Ascending aorta (tissue), 2 donors: Measurements from ENCODE around the gene HIVEP1. TPM values are rescaled to one million over a fixed set of nuclear protein-coding genes. Genes with fewer than 3 reads are reported as not detected.

ENCODE experiments used
- DNase-seq, 2 donors: peaks; one replicate each; pipeline ENCODE4 v3.0.0-alpha.2; 2019; ENCODE audit warnings: low spot score in 2 of 2
- H3K27ac ChIP-seq, 2 donors: fragments of 200-600 bp; sonication (generic); one replicate each; pipeline ENCODE4 v1.5.1; 2016 to 2017; ENCODE audit warnings: mild to moderate bottlenecking in 1 of 2
- H3K27me3 ChIP-seq: fragments of 200-600 bp; sonication (generic); one replicate; pipeline ENCODE4 v1.5.1; 2017
- H3K36me3 ChIP-seq, 2 donors: fragments of 200-600 bp; sonication (generic); one replicate each; pipeline ENCODE4 v1.5.1; 2016
- H3K4me1 ChIP-seq, 2 donors: fragments of 200-600 bp; sonication (generic); one replicate each; pipeline ENCODE4 v1.5.1; 2016 to 2017; ENCODE audit warnings: mild to moderate bottlenecking in 1 of 2
- H3K4me3 ChIP-seq, 2 donors: fragments of 200-600 bp; sonication (generic); one replicate each; pipeline ENCODE4 v1.5.1; 2016 to 2017; ENCODE audit warnings: mild to moderate bottlenecking in 1 of 2
- H3K9me3 ChIP-seq, 2 donors: fragments of 200-600 bp; sonication (generic); one replicate each; pipeline ENCODE4 v1.5.1; 2016
- CTCF ChIP-seq, 3 experiments: fragments of 200-600 bp in 2 of 3; fragments of 450-650 bp in 1 of 3; sonication (generic) in 2 of 3; IDR thresholded peaks; one replicate each; pipeline ENCODE4 v1.5.1; 2016 to 2019; ENCODE audit warnings: antibody characterized with exemption in 3 of 3, mild to moderate bottlenecking in 1 of 3, moderate library complexity in 1 of 3
- intact Hi-C: fragments of 100-400 bp; cut with DNase I; formaldehyde crosslinking; loops from one replicate; pipeline ENCODE4 v1.15.1; 2023
- total RNA-seq: library from RNA; depleted of rRNA; stranded (reverse); fragments of >200 nt; gene quantifications from one replicate; pipeline ENCODE4 v1.1.0, GENCODE V29; 2016

Gene HIVEP1
- total RNA-seq, 1 donor from 2014 or later, result 31.7 TPM

GRCh38 chr6:12196326-12196936, 184.3 kb downstream of the HIVEP1 start:
- TF ChIP-seq CTCF (IDR thresholded peaks at IDR 0.05), result no peak
- no peaks in the 10 kb centered on the region for H3K36me3 ChIP-seq
- no peak overlapping the region for H3K27ac ChIP-seq
- DNase-seq, result no peak
- no peaks in the 10 kb centered on the region for H3K9me3 ChIP-seq
- H3K4me3 ChIP-seq, result no peak overlapping the region
- intact Hi-C loops, result no loop called here
- no peaks in the 10 kb centered on the region for H3K4me1 ChIP-seq
- H3K27me3 ChIP-seq, result no peaks in the 10 kb centered on the region

- no peaks in the 10 kb centered on the region for H3K9me3 ChIP-seq
- TF ChIP-seq CTCF (IDR thresholded peaks at IDR 0.05), result no peak
Measured at GRCh38 chr6:12198851-12199250, 186.7 kb downstream of the HIVEP1 start.

GRCh38 chr6:12200015-12200564, 188.0 kb downstream of the HIVEP1 start:
- TF ChIP-seq CTCF (IDR thresholded peaks at IDR 0.05), result no peak
- intact Hi-C loops, result no loop called here
- H3K4me3 ChIP-seq, result no peak overlapping the region
- no peaks in the 10 kb centered on the region for H3K27me3 ChIP-seq
- H3K36me3 ChIP-seq, result no peaks in the 10 kb centered on the region
- no peaks in the 10 kb centered on the region for H3K9me3 ChIP-seq
- peaks cover 3 to 9% of the 10 kb centered on the region in 2 donors for H3K4me1 ChIP-seq
- no peak overlapping the region for H3K27ac ChIP-seq
- DNase-seq, result no peak

More at GRCh38 chr6:12198851-12199250, 186.7 kb downstream of the HIVEP1 start:
- Histone ChIP-seq H3K4me1 (peaks cover 3 to 7% of the 10 kb centered on the region in 2 donors), H3K36me3 (no peaks in the 10 kb centered on the region), H3K4me3 (no peak overlapping the region), H3K27me3 (no peaks in the 10 kb centered on the region), H3K27ac (no peak overlapping the region)
- no peak for DNase-seq
- intact Hi-C loops, result no loop called here

GRCh38 chr6:12200761-12201160, 188.6 kb downstream of the HIVEP1 start:
- TF ChIP-seq CTCF (IDR thresholded peaks at IDR 0.05), result no peak
- H3K4me3 ChIP-seq, result no peak overlapping the region
- H3K27ac ChIP-seq, result no peak overlapping the region

GRCh38 chr6:12203001-12203400, 190.9 kb downstream of the HIVEP1 start:
- intact Hi-C loops, result no loop called here

More at GRCh38 chr6:12200761-12201160, 188.6 kb downstream of the HIVEP1 start:
- Histone ChIP-seq H3K9me3 (no peaks in the 10 kb centered on the region), H3K27me3 (no peaks in the 10 kb centered on the region), H3K4me1 (peaks cover 3 to 9% of the 10 kb centered on the region in 2 donors), H3K36me3 (no peaks in the 10 kb centered on the region)
- intact Hi-C loops, result no loop called here
- no peak for DNase-seq

More at GRCh38 chr6:12203001-12203400, 190.9 kb downstream of the HIVEP1 start:
- no peak overlapping the region for H3K4me3 ChIP-seq
- peaks cover 3 to 9% of the 10 kb centered on the region in 2 donors for H3K4me1 ChIP-seq
- DNase-seq, result no peak
- no peaks in the 10 kb centered on the region for H3K36me3 ChIP-seq
- no peak for TF ChIP-seq CTCF (IDR thresholded peaks at IDR 0.05)
- H3K27me3 ChIP-seq, result no peaks in the 10 kb centered on the region
- H3K27ac ChIP-seq, result peak overlapping the region; percentile 53 to 57
- H3K9me3 ChIP-seq, result no peaks in the 10 kb centered on the region
